HG02884 (cell line): ENCODE measurements around the gene ELAVL2.

ENCODE experiments used
- ATAC-seq: cut with Tn5 transposase; IDR thresholded peaks from one replicate; pipeline ENCODE4 v1.9.1; 2021; ENCODE audit warnings: mild to moderate bottlenecking, moderate library complexity; ENCODE audit not compliant: unreplicated experiment

Gene ELAVL2

GRCh38 chr9:23774266-23774665 lies 51.8 kb downstream of the ELAVL2 start:
- no peak for ATAC-seq

DNA sequence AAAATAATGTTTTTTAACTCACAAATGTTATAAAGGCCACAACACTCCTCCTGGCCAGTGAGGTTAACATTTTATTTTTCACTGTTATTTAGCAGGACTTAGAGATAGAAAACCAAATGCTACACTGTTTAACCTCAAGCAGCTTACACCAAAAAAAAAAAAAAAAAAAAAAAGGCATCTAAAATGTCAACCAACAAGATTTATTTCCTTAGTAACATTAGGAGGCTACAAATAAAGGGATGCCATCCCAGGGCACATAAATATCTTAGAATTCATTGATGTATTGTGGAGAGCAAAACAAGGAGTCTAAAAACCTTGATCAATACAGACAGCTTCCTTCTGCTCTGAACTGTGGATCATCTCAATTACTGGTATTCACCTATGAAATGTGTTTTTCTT lies 53.7 kb downstream of the ELAVL2 start:
- ATAC-seq: no peak

DNA sequence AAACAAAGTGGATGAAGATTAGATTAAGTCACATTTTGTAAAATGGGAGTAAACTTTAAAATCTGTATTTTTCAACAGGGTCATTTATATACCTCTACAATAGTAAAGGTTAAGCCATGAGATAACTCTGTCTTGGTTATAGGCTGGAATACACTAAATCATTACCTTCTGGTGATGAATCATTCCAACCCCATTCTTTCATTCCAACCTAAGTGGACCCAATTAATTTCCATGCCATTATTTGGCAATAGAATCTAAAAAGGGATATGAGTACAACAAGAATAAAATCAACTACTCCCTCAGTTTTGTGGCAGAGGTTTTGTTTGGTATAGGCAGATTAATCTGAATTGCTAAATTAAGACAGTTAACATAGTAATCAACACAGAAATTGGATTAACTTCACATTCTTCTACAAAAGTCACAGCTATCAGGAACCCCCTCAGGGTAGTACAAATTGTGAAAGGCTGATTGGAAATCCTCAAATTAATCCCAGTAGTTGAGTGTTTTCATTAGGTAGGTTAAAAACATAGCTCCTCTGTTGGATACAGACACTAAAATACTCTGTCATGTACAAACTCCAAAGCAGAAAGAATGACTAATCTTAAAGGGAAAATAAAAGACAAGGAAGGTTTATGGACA lies 54.2 kb downstream of the ELAVL2 start:
- ATAC-seq: no peak

DNA sequence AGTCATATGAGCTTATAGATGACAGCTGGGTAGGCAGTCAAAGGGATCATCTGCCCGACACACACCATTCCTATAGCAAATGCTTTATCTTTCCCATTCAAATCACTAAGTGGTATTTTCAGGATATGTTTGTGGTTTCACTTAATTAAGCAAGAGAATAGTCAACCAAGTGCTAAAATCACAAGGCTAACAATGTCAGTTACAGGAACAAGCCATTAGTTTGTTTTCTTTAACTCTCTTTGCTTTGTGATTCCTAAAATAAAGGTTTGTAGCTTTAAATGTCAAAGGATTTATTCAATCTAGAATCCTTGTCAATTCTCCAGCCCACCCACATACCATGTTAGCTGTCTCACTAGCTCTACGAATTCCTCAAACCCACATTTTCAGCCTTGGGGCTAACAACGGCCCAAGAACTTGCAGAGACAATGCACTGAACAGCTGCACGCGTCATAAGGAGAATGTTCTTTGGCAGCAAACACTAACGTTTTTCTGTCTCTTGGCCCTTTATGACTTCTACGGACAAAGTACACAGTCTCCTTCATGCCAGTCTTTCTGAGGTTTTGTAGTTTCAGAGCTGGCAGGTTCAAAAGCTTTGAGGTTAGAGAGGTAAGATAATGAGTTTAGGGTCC lies 56.6 kb downstream of the ELAVL2 start:
- no peak for ATAC-seq

- no peak for ATAC-seq
Observed at GRCh38 chr9:23768861-23769260, 57.2 kb downstream of the ELAVL2 start.

- ATAC-seq: no peak
Observed at GRCh38 chr9:23766613-23767012, 59.4 kb downstream of the ELAVL2 start.

DNA sequence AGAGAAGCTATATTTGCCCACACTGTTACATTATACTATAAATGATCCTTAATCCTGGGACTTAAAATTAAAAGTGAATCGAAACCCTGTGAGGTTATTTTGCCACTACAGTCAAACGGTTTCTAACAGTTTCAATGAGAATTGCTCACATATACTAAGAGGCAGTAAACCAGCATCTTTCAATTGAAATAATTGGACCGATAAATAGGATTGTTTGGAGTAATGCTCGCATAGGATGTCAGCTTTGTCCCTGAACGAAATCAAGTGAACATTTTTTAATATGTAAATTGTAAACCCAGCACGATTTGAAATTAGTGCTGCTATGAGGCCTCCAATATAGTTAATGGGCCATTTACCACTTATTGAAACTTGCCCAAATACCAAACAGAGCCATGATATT lies 60.5 kb downstream of the ELAVL2 start:
- no peak for ATAC-seq

- no peak for ATAC-seq
Observed at GRCh38 chr9:23764219-23764618, 61.8 kb downstream of the ELAVL2 start.

DNA sequence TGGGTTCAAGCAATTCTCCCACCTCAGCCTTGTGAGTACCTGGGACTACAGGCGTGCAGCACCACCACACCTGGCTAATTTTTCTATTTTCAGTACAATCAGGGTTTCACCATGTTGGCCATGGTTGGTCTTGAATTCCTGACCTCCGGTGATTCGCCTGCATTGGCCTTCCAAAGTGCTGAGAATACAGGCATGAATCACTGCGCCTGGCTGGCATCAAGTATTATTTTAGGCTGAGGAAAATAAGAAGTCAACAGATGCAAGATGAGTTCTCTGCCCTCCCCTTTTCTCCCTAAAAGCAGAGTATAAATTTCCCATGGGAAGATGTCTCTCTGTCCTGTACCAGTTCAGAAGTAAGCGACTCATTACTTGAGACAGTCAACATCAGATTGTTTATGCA lies 71.5 kb downstream of the ELAVL2 start:
- ATAC-seq: no peak

- no peak for ATAC-seq
Observed at GRCh38 chr9:23752859-23753258, 73.2 kb downstream of the ELAVL2 start.

- no peak for ATAC-seq
Observed at GRCh38 chr9:23751633-23752032, 74.4 kb downstream of the ELAVL2 start.

DNA sequence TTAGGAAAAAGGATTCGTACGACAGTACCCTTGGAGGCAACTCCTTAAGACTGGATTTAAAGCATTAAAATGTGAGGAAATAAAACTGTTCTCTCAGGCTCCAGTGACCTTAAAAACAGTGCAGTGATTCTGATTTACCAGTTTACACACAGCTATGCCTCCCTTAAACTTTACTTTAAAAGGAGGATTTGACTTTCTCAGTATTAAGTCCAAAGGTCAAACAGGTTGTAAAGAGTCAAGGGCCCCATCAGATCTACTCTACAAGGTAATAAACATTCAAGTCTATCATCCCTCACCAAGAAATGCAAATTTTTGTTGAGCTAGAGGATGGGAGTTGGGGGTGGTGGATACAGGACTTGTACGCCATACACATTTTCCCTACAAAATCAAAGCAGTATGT lies 75.2 kb downstream of the ELAVL2 start:
- no peak for ATAC-seq

- ATAC-seq: no peak
Observed at GRCh38 chr9:23747088-23748075, 78.7 kb downstream of the ELAVL2 start.

DNA sequence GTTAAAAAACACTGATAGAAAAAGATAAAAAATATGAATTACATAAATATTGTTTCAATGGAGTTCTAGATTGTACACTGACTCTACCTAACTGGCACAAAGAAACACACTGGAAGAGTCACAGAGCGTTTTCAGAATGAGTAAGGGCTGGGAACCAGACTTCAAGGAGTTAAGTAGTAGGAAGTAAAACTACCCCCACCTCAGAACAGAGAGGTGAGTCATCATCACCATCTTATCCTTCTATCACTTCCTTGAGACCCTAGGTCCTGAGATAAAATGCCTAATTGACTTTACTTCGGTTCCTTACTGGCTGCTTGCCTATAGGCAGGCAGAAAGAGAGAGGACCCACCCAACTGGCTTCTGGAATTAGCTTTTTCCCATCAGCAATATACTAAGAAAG lies 79.7 kb downstream of the ELAVL2 start:
- ATAC-seq: no peak

GRCh38 chr9:23743036-23743435 lies 83.0 kb downstream of the ELAVL2 start:
- ATAC-seq: no peak

DNA sequence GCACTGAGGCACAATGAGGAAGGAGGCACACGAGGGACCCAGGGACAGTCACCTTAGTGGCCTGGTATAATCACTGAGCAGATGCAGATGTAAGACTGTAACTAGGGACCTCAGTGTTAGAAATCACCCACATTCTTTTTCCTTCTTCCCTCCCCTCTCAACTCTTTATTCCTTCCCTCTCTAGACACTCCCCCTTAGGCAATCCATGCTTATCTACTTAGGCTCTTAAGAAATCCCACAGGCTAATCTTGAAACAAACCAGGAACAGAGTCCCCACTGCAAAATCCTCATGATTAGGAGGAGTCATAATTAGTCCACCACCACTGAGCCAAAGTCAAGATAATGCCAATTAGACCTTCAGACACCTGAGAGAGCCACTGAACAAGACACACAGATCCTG lies 84.7 kb downstream of the ELAVL2 start:
- ATAC-seq: no peak

DNA sequence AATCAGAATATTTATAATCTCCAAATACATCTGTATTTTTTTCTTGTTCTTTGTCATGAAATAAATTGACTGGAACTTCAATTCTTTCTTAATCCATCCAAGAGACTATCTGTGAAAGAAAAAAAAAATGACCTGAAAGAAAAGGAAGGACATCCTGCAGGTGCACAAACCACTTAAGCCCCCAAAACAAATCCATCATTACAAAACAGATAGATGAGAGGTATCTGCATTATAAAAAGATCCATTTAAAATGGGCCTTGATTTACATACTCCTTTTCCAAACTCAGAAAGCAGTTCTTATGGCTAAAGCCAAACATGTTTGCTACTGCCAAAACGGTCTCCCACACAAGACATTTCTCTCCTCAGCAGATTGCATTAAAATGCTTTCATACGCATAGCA lies 85.5 kb downstream of the ELAVL2 start:
- ATAC-seq: no peak

- no peak for ATAC-seq
Observed at GRCh38 chr9:23739753-23740152, 86.3 kb downstream of the ELAVL2 start.

- no peak for ATAC-seq
Observed at GRCh38 chr9:23736293-23736692, 89.7 kb downstream of the ELAVL2 start.

GRCh38 chr9:23733495-23734078 lies 92.5 kb downstream of the ELAVL2 start:
- no peak for ATAC-seq

GRCh38 chr9:23731353-23731752 lies 94.7 kb downstream of the ELAVL2 start:
- no peak for ATAC-seq
